Skeletal muscle satellite cell (primary cell): Measurements from ENCODE around the gene CPT1A.
"Not testable (repeated sequence)": the region's sequence is repeated elsewhere in the genome, so short reads cannot be mapped to it uniquely, and the experiment has no call there.

Experiments used
- H3K27me3 ChIP-seq: 2 replicates; pipeline ENCODE4 v1.7.0; 2013; ENCODE audit warnings: low read length; ENCODE audit not compliant: control insufficient read depth, insufficient read depth
- H3K36me3 ChIP-seq: 2 replicates; pipeline ENCODE4 v1.7.0; 2013; ENCODE audit warnings: mild to moderate bottlenecking, control low read depth, low read length; ENCODE audit not compliant: insufficient read depth
- H3K4me1 ChIP-seq: 2 replicates; pipeline ENCODE4 v1.7.0; 2013; ENCODE audit warnings: low read length; ENCODE audit not compliant: control insufficient read depth, insufficient read depth
- H3K4me2 ChIP-seq: 2 replicates; pipeline ENCODE4 v1.7.0; 2013; ENCODE audit warnings: mild to moderate bottlenecking, low read length
- H3K4me3 ChIP-seq: 2 replicates; pipeline ENCODE4 v1.7.0; 2013; ENCODE audit warnings: low read length
- H3K9ac ChIP-seq: 2 replicates; pipeline ENCODE4 v1.7.0; 2013; ENCODE audit warnings: mild to moderate bottlenecking, low read depth, low read length, moderate library complexity
- H3K9me3 ChIP-seq: replicated peaks from 2 replicates; pipeline ENCODE4 v1.7.0; 2013; ENCODE audit warnings: mild to moderate bottlenecking, control low read depth, low read length

Gene CPT1A

DNA sequence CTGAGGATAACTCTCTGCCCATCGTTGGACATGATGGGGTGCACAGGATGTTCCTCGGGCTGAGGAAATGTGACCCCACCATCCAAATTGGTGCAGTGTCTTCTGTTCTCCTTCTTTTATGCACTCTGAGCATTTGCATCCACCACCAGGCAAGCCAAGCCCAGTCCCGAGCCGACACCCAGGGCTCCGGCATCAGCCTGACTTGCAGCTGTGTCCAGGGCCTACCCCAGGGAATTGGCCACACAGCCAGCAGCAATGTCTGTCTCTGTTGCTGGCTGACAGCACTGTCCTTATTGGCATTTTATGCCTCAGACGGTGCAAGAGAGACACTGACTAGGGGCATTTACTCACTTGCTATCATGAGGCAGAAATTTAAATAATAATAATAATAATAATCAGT is 25.4 kb upstream of the CPT1A start:
- H3K9ac ChIP-seq, result no peak overlapping the region
- H3K36me3 ChIP-seq, result no peaks in the 10 kb centered on the region
- H3K4me3 ChIP-seq, result no peak overlapping the region
- H3K4me1 ChIP-seq, result no peaks in the 10 kb centered on the region
- H3K9me3 ChIP-seq, result peaks cover 9% of the 10 kb centered on the region
- H3K4me2 ChIP-seq, result no peak overlapping the region
- H3K27me3 ChIP-seq, result peaks cover 22% of the 10 kb centered on the region

DNA sequence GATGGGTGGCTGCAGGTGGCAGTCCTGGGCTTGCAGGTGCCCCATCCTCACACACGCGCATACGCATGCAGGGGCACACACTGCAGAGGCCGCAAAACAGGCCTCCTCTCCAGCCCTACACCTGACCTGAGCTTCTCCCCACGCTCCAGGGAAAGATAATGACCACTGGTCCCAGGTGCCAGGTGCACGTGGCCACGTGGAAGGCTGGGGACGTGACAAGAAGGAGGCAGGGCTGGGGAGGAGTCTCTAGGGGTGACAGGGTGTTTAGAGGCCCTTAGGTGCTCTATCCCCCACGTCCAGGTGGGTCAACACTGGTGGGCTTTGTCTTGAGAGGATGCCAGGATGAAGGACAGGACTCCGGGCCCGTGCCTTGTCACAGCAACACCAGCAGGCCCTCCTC is 23.5 kb upstream of the CPT1A start:
- H3K9me3 ChIP-seq, result peaks cover 9% of the 10 kb centered on the region
- no peak overlapping the region for H3K4me3 ChIP-seq
- H3K4me2 ChIP-seq, result no peak overlapping the region
- no peaks in the 10 kb centered on the region for H3K36me3 ChIP-seq
- no peak overlapping the region for H3K9ac ChIP-seq
- peaks cover 14% of the 10 kb centered on the region for H3K27me3 ChIP-seq
- H3K4me1 ChIP-seq, result no peaks in the 10 kb centered on the region

GRCh38 chr11:68863553-68864265 is 22.0 kb upstream of the CPT1A start:
- Histone ChIP-seq H3K9ac (no peak overlapping the region), H3K4me2 (no peak overlapping the region), H3K4me3 (no peak overlapping the region), H3K36me3 (no peaks in the 10 kb centered on the region), H3K4me1 (no peaks in the 10 kb centered on the region), H3K27me3 (peaks cover 5% of the 10 kb centered on the region), H3K9me3 (peaks cover 9% of the 10 kb centered on the region)

DNA sequence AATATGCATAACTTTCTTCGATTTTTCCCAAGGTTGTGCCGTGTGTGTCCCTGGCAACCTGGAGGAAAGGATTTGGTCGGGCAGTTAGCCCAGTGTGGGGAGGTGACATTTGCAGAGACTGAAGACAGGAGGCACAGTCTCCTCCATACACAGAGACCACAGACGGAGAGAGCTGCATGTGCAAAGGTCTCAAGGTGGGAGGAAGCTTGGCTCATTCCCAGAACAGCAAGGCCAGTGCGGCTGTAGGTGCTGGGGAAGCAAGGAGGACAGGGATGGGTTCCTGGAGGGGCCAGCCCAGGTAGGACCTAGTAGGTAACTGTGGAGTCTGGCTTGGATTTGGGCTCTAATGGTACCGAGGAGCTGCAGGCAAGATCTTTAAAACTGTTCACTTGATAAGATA is 20.7 kb upstream of the CPT1A start:
- H3K4me3 ChIP-seq, result no peak overlapping the region
- H3K4me1 ChIP-seq, result no peaks in the 10 kb centered on the region
- H3K9me3 ChIP-seq, result peaks cover 9% of the 10 kb centered on the region
- H3K36me3 ChIP-seq, result no peaks in the 10 kb centered on the region
- no peak overlapping the region for H3K4me2 ChIP-seq
- no peak overlapping the region for H3K9ac ChIP-seq
- H3K27me3 ChIP-seq, result peaks cover 8% of the 10 kb centered on the region

DNA sequence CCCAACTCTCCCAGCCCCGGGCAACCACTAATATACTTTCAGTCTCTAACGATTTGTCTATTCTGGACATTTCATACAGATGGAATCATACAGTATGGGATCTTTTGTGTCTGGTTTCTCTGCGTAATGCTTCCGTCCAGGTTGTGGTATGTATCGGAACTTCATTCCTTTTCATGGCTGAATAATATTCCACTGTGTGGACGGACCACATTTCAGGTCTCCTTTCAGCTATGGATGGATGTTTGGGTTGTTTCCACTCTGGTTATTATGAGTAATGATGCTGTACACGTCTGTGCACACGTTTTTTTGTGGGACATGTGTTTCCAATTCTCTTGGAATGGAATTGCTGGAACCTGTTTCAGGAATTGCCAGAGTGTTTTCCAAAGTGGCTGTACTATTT is 17.4 kb upstream of the CPT1A start:
- peaks cover 6% of the 10 kb centered on the region for H3K4me1 ChIP-seq
- H3K4me2 ChIP-seq, result no peak overlapping the region
- H3K4me3 ChIP-seq, result no peak overlapping the region
- peaks cover 14% of the 10 kb centered on the region for H3K27me3 ChIP-seq
- H3K9ac ChIP-seq, result no peak overlapping the region
- H3K36me3 ChIP-seq, result no peaks in the 10 kb centered on the region
- H3K9me3 ChIP-seq, result peaks cover 7% of the 10 kb centered on the region

DNA sequence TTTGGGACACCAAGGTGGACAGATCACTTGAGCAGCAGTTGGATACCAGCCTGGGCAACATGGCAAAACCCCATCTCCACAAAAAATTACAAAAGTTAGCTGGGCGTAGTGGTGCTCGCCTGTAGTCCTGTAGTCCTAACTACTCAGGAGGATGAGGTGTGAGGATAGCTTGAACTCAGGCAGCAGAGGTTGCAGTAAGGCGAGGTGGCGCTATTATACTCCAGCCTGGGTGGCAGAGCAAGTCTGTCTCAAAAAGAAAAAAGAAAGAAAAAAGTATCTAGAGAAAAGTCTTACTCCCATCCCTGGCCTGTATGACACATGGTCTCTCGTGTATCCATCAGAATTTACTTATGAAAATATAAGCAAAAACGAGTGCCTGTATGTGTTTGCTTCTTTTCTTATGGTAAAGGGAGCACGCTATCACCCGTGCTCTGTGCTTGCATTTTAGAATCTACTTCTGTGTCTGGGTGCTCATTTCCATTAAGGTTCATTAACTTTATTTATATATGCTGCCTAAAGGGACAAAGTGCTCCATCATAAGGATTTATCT is 15.4 kb upstream of the CPT1A start:
- H3K27me3 ChIP-seq, result peaks cover 31% of the 10 kb centered on the region
- H3K4me1 ChIP-seq, result peaks cover 6% of the 10 kb centered on the region
- H3K9ac ChIP-seq, result no peak overlapping the region
- H3K36me3 ChIP-seq, result no peaks in the 10 kb centered on the region
- H3K9me3 ChIP-seq, result no peaks in the 10 kb centered on the region
- no peak overlapping the region for H3K4me2 ChIP-seq
- H3K4me3 ChIP-seq, result no peak overlapping the region

DNA sequence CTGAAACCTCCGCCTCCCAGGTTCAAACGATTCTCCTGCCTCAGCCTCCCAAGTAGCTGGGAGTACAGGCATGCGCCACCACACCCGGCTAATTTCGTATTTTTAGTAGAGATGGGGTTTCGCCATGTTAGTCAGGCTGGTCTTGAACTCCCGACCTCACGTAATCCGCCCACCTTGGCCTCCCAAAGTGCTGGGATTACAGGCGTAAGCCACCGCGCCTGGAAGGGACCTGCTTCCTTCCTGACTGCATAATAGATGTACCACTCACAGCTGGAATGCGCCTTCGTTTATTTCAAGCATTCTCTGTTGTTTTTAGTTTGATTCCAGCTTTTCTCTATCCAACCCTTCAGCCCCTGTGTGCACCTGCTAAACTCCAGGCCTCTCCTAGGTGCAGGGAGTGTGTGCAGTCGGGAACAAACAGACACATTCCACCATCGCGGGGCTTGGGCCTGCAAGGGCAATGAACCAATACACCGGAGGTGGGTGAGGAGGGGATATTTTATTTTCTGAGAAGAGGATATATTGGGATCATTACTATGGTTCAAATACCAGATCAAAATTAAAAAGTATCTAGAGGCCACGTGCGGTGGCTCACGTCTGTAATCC is 14.8 kb upstream of the CPT1A start:
- H3K36me3 ChIP-seq, H3K9ac ChIP-seq, H3K4me3 ChIP-seq, H3K9me3 ChIP-seq, H3K4me1 ChIP-seq, H3K4me2 ChIP-seq: not testable (repeated sequence)
- peaks cover 35% of the 10 kb centered on the region for H3K27me3 ChIP-seq

GRCh38 chr11:68855205-68855981 is 13.7 kb upstream of the CPT1A start:
- no peaks in the 10 kb centered on the region for H3K9me3 ChIP-seq
- no peaks in the 10 kb centered on the region for H3K36me3 ChIP-seq
- peak overlapping the region; percentile 46 for H3K9ac ChIP-seq
- peak overlapping the region; percentile 69 for H3K4me3 ChIP-seq
- H3K27me3 ChIP-seq, result peaks cover 42% of the 10 kb centered on the region
- peak overlapping the region; percentile 89 for H3K4me2 ChIP-seq
- peaks cover 6% of the 10 kb centered on the region for H3K4me1 ChIP-seq

DNA sequence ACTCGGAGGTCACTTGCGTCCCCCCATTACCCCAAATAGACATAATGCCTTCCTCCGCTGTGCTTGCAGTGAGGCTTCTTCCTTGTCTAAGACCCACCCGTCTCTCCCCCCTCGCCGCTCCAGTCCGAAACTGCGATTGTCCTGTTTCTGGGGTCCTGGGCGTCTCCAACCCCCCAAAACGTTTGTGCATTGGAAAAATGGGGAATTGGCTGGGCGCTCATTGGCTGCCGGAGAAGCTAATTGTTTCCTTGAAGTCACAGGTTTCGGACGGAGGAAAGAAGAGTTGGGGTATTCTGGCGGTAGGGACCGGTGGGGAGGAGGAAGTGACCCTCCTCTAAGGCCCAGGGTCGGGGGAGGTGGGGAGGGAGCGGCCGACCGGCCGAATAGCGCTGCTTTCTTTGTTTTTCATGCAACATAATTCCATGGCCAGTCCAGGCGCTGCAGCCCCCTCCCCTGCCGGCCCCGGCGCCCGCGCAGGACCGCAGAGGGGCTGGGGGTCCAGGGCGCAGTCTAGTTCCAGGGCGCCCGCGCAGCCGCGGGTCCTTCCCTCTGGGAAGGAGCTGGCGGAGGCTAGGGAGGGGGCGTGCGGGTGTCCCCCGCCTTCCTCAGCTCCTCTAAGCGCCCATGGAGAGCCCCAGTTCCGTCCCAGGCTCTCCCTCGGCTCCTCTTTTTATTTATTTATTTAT is 12.7 kb upstream of the CPT1A start:
- no peak overlapping the region for H3K4me3 ChIP-seq

GRCh38 chr11:68852628-68853027 is 10.9 kb upstream of the CPT1A start:
- H3K36me3 ChIP-seq, result no peaks in the 10 kb centered on the region
- H3K4me2 ChIP-seq, result no peak overlapping the region
- peaks cover 6% of the 10 kb centered on the region for H3K4me1 ChIP-seq
- H3K9ac ChIP-seq, result no peak overlapping the region
- H3K27me3 ChIP-seq, result peaks cover 46% of the 10 kb centered on the region
- no peaks in the 10 kb centered on the region for H3K9me3 ChIP-seq
- H3K4me3 ChIP-seq, result no peak overlapping the region

More for the DNA sequence above, 12.7 kb upstream of the CPT1A start:
- Histone ChIP-seq H3K9me3 (no peaks in the 10 kb centered on the region), H3K4me2 (peak overlapping the region; percentile 89), H3K9ac (no peak overlapping the region), H3K4me1 (peaks cover 6% of the 10 kb centered on the region), H3K36me3 (no peaks in the 10 kb centered on the region), H3K27me3 (peaks cover 42% of the 10 kb centered on the region)

DNA sequence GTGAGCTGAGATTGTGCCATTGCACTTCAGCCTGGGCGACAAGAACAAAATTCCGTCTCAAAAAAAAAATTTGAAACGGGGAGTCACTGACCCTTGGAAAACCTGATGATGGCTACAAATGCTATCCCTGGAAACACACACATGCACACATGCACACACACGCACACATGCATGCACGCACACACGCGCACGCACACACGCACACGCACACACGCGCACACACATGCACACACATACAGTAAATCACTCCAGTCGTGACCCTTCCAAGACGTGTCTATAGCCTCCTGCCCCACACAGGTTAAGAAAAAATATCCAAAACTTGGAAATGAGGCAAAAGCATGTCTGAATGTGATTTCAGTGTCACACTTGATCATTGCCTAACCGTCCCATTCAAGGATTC is 6.7 kb upstream of the CPT1A start:
- no peak overlapping the region for H3K4me3 ChIP-seq
- no peaks in the 10 kb centered on the region for H3K9me3 ChIP-seq
- H3K4me1 ChIP-seq, result no peaks in the 10 kb centered on the region
- H3K36me3 ChIP-seq, result no peaks in the 10 kb centered on the region
- H3K4me2 ChIP-seq, result no peak overlapping the region
- H3K27me3 ChIP-seq, result peaks cover 48% of the 10 kb centered on the region
- no peak overlapping the region for H3K9ac ChIP-seq
